Astrocyte (in vitro differentiated cells and primary cell): ENCODE results near the gene SPPL2A.

Experiments
- EZH2 ChIP-seq: IDR thresholded peaks from 2 replicates; pipeline ENCODE4 v1.6.1; 2012; ENCODE audit warnings: mild to moderate bottlenecking, low read length, inconsistent platforms; ENCODE audit not compliant: insufficient read depth
- TF ChIP-seq, protein P1 (sequence below): IDR thresholded peaks from 2 replicates; pipeline ENCODE4 v1.5.1; 2011; ENCODE audit warnings: low read depth, mild to moderate bottlenecking, inconsistent platforms, low read length, moderate library complexity; ENCODE audit not compliant: insufficient read depth

GRCh38 chr15:50681467-50681866 lies 84.0 kb downstream of the SPPL2A start:
- TF ChIP-seq, protein P1, sequence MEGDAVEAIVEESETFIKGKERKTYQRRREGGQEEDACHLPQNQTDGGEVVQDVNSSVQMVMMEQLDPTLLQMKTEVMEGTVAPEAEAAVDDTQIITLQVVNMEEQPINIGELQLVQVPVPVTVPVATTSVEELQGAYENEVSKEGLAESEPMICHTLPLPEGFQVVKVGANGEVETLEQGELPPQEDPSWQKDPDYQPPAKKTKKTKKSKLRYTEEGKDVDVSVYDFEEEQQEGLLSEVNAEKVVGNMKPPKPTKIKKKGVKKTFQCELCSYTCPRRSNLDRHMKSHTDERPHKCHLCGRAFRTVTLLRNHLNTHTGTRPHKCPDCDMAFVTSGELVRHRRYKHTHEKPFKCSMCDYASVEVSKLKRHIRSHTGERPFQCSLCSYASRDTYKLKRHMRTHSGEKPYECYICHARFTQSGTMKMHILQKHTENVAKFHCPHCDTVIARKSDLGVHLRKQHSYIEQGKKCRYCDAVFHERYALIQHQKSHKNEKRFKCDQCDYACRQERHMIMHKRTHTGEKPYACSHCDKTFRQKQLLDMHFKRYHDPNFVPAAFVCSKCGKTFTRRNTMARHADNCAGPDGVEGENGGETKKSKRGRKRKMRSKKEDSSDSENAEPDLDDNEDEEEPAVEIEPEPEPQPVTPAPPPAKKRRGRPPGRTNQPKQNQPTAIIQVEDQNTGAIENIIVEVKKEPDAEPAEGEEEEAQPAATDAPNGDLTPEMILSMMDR, result no peak
- TF ChIP-seq EZH2, result no peak
